Mesendoderm (in vitro differentiated cells): ENCODE data around the gene FBLN2.

Experiments used
- DNase-seq: peaks from one replicate; pipeline ENCODE4 v3.0.0; 2013
- H2AK5ac ChIP-seq: 2 replicates; pipeline ENCODE4 v1.6.1; 2013; ENCODE audit warnings: low read length, inconsistent platforms
- H2BK120ac ChIP-seq: 2 replicates; pipeline ENCODE4 v1.6.1; 2013; ENCODE audit warnings: low read depth, mild to moderate bottlenecking, low read length, moderate library complexity, mixed read lengths
- H2BK15ac ChIP-seq: replicated peaks from 2 replicates; pipeline ENCODE4 v1.6.1; 2013; ENCODE audit warnings: low read depth, mild to moderate bottlenecking, moderate library complexity
- H2BK5ac ChIP-seq: 2 replicates; pipeline ENCODE4 v1.6.1; 2013; ENCODE audit warnings: low read length, inconsistent platforms
- H3K18ac ChIP-seq: 2 replicates; pipeline ENCODE4 v1.6.1; 2013; ENCODE audit warnings: mild to moderate bottlenecking, low read length, mixed read lengths
- H3K23ac ChIP-seq: one replicate; pipeline ENCODE4 v1.6.1; 2013; ENCODE audit warnings: low read length
- H3K27ac ChIP-seq: 2 replicates; pipeline ENCODE4 v1.5.1; 2013; ENCODE audit warnings: low read depth, mild to moderate bottlenecking, inconsistent platforms, low read length, moderate library complexity
- H3K27me3 ChIP-seq: 2 replicates; pipeline ENCODE4 v1.6.1; 2013; ENCODE audit warnings: low read length, control low read depth, mild to moderate bottlenecking, inconsistent platforms; ENCODE audit not compliant: insufficient read depth, poor library complexity
- H3K36me3 ChIP-seq: 2 replicates; pipeline ENCODE4 v1.6.1; 2013; ENCODE audit warnings: low read length, inconsistent platforms; ENCODE audit not compliant: control insufficient read depth, insufficient read depth
- H3K4ac ChIP-seq: one replicate; pipeline ENCODE4 v1.6.1; 2013; ENCODE audit warnings: low read depth, mild to moderate bottlenecking, low read length, moderate library complexity
- H3K4me1 ChIP-seq: 2 replicates; pipeline ENCODE4 v1.6.1; 2013; ENCODE audit warnings: low read depth, low read length, inconsistent platforms; ENCODE audit not compliant: control insufficient read depth
- H3K4me2 ChIP-seq: 2 replicates; pipeline ENCODE4 v1.6.1; 2013; ENCODE audit warnings: low read length
- H3K4me3 ChIP-seq: 2 replicates; pipeline ENCODE4 v1.5.1; 2013; ENCODE audit warnings: mild to moderate bottlenecking, low read length
- H3K56ac ChIP-seq: one replicate; pipeline ENCODE4 v1.6.1; 2013; ENCODE audit warnings: low read length
- H3K79me1 ChIP-seq: 2 replicates; pipeline ENCODE4 v1.6.1; 2013; ENCODE audit warnings: low read length, inconsistent platforms
- H3K79me2 ChIP-seq: 2 replicates; pipeline ENCODE4 v1.6.1; 2013; ENCODE audit warnings: mild to moderate bottlenecking, low read length; ENCODE audit not compliant: control insufficient read depth, insufficient read depth
- H3K9ac ChIP-seq: 2 replicates; pipeline ENCODE4 v1.6.1; 2013; ENCODE audit warnings: low read length, inconsistent platforms
- H4K5ac ChIP-seq: one replicate; pipeline ENCODE4 v1.6.1; 2013; ENCODE audit warnings: low read length
- H4K8ac ChIP-seq: one replicate; pipeline ENCODE4 v1.6.1; 2013; ENCODE audit warnings: low read depth, mild to moderate bottlenecking, control low read depth, low read length, moderate library complexity
- WGBS: extraction: QIAGEN DNeasy Blood & Tissue Kit; methylation state at CpG from one replicate; pipeline ENCODE4 v1.1.7; 2013; ENCODE audit warnings: low lambda C conversion rate, missing lambda C conversion rate; ENCODE audit not compliant: insufficient coverage; ENCODE audit errors: extremely low coverage; 5-methylcytosine and 5-hydroxymethylcytosine counted together

The FBLN2 gene

GRCh38 chr3:13550423-13550690 lies 1.4 kb downstream of the FBLN2 start:
- H3K79me1 ChIP-seq: no peaks in the 10 kb centered on the region
- no peak overlapping the region for H3K4me3 ChIP-seq
- no peak overlapping the region for H2BK5ac ChIP-seq
- H2BK120ac ChIP-seq: no peak overlapping the region
- H3K23ac ChIP-seq: no peak overlapping the region
- H3K79me2 ChIP-seq: no peaks in the 10 kb centered on the region
- H3K36me3 ChIP-seq: no peaks in the 10 kb centered on the region
- peak overlapping the region; percentile 54 for H3K56ac ChIP-seq
- no peaks in the 10 kb centered on the region for H3K27me3 ChIP-seq
- no peak overlapping the region for H4K5ac ChIP-seq
- no peak overlapping the region for H3K18ac ChIP-seq
- H2BK15ac ChIP-seq: no peak overlapping the region
- no peak overlapping the region for H3K4ac ChIP-seq
- H2AK5ac ChIP-seq: no peak overlapping the region
- H4K8ac ChIP-seq: no peak overlapping the region
- H3K4me2 ChIP-seq: no peak overlapping the region
- no peak for DNase-seq
- peak overlapping the region; percentile 76 for H3K9ac ChIP-seq
- H3K4me1 ChIP-seq: peaks cover 26% of the 10 kb centered on the region
- H3K27ac ChIP-seq: no peak overlapping the region
- no CpG with 5 or more reads among the region's 2 CpGs for WGBS

- Histone ChIP-seq H3K79me1 (no peaks in the 10 kb centered on the region), H3K9ac (no peak overlapping the region), H3K27ac (no peak overlapping the region), H2BK15ac (no peak overlapping the region), H3K18ac (no peak overlapping the region), H3K4me3 (no peak overlapping the region), H2BK120ac (no peak overlapping the region), H3K56ac (peak overlapping the region; percentile 59), H2BK5ac (no peak overlapping the region), H3K4me2 (no peak overlapping the region), H3K4me1 (peaks cover 27% of the 10 kb centered on the region), H4K5ac (no peak overlapping the region), H2AK5ac (no peak overlapping the region), H4K8ac (no peak overlapping the region), H3K79me2 (no peaks in the 10 kb centered on the region), H3K23ac (no peak overlapping the region), H3K4ac (no peak overlapping the region), H3K27me3 (no peaks in the 10 kb centered on the region), H3K36me3 (no peaks in the 10 kb centered on the region)
- no CpG with 5 or more reads among the region's 13 CpGs for WGBS
- DNase-seq: no peak
Observed at GRCh38 chr3:13550791-13551360, 2.0 kb downstream of the FBLN2 start.

GRCh38 chr3:13552857-13553652 lies 4.1 kb downstream of the FBLN2 start:
- Histone ChIP-seq H2AK5ac (no peak overlapping the region), H3K79me2 (no peaks in the 10 kb centered on the region), H2BK5ac (no peak overlapping the region), H4K5ac (no peak overlapping the region), H3K36me3 (no peaks in the 10 kb centered on the region), H3K4ac (no peak overlapping the region), H3K27me3 (no peaks in the 10 kb centered on the region), H3K4me3 (no peak overlapping the region), H3K9ac (no peak overlapping the region), H3K4me2 (no peak overlapping the region), H3K79me1 (no peaks in the 10 kb centered on the region), H3K4me1 (peaks cover 21% of the 10 kb centered on the region), H2BK15ac (no peak overlapping the region), H3K27ac (no peak overlapping the region), H2BK120ac (no peak overlapping the region), H3K23ac (no peak overlapping the region), H3K18ac (no peak overlapping the region), H4K8ac (no peak overlapping the region), H3K56ac (no peak overlapping the region)
- no CpG with 5 or more reads among the region's 28 CpGs for WGBS
- DNase-seq: no peak

GRCh38 chr3:13553686-13554085 lies 4.8 kb downstream of the FBLN2 start:
- Histone ChIP-seq H3K36me3 (no peaks in the 10 kb centered on the region), H3K27me3 (no peaks in the 10 kb centered on the region), H2BK5ac (no peak overlapping the region), H3K56ac (no peak overlapping the region), H3K4me1 (peaks cover 17% of the 10 kb centered on the region), H3K79me2 (no peaks in the 10 kb centered on the region), H4K8ac (no peak overlapping the region), H3K4ac (no peak overlapping the region), H2AK5ac (no peak overlapping the region), H3K4me2 (no peak overlapping the region), H3K4me3 (no peak overlapping the region), H4K5ac (no peak overlapping the region), H3K9ac (no peak overlapping the region), H2BK120ac (no peak overlapping the region), H3K79me1 (no peaks in the 10 kb centered on the region), H2BK15ac (no peak overlapping the region), H3K27ac (no peak overlapping the region), H3K23ac (no peak overlapping the region), H3K18ac (no peak overlapping the region)
- WGBS: no CpG with 5 or more reads among the region's 12 CpGs
- no peak for DNase-seq

- no CpG with 5 or more reads among the region's 11 CpGs for WGBS
- H2AK5ac ChIP-seq: no peak overlapping the region
- peak overlapping the region; percentile 10 for H3K27ac ChIP-seq
- H3K79me1 ChIP-seq: no peaks in the 10 kb centered on the region
- no peaks in the 10 kb centered on the region for H3K79me2 ChIP-seq
- peak; percentile 71 for DNase-seq
- no peak overlapping the region for H3K9ac ChIP-seq
- no peaks in the 10 kb centered on the region for H3K27me3 ChIP-seq
- peak overlapping the region; percentile 64 for H3K56ac ChIP-seq
- H3K4ac ChIP-seq: no peak overlapping the region
- H3K36me3 ChIP-seq: no peaks in the 10 kb centered on the region
- no peak overlapping the region for H2BK15ac ChIP-seq
- peaks cover 10% of the 10 kb centered on the region for H3K4me1 ChIP-seq
- no peak overlapping the region for H4K8ac ChIP-seq
- H4K5ac ChIP-seq: no peak overlapping the region
- H3K18ac ChIP-seq: no peak overlapping the region
- no peak overlapping the region for H3K4me2 ChIP-seq
- no peak overlapping the region for H2BK5ac ChIP-seq
- H3K4me3 ChIP-seq: no peak overlapping the region
- no peak overlapping the region for H3K23ac ChIP-seq
- H2BK120ac ChIP-seq: no peak overlapping the region
Observed at GRCh38 chr3:13555753-13556152, 6.8 kb downstream of the FBLN2 start.

GRCh38 chr3:13556207-13556606 lies 7.3 kb downstream of the FBLN2 start:
- Histone ChIP-seq H3K79me1 (no peaks in the 10 kb centered on the region), H3K56ac (peak overlapping the region; percentile 64), H3K4ac (no peak overlapping the region), H3K4me2 (no peak overlapping the region), H3K36me3 (no peaks in the 10 kb centered on the region), H2BK5ac (no peak overlapping the region), H2BK15ac (no peak overlapping the region), H3K18ac (no peak overlapping the region), H2AK5ac (no peak overlapping the region), H4K5ac (no peak overlapping the region), H4K8ac (no peak overlapping the region), H3K79me2 (no peaks in the 10 kb centered on the region), H3K23ac (no peak overlapping the region), H3K4me1 (peaks cover 10% of the 10 kb centered on the region), H3K4me3 (no peak overlapping the region), H3K9ac (no peak overlapping the region), H3K27me3 (no peaks in the 10 kb centered on the region), H3K27ac (no peak overlapping the region), H2BK120ac (no peak overlapping the region)
- peak; percentile 51 for DNase-seq
- WGBS: no CpG with 5 or more reads among the region's 6 CpGs
